Measurements from ENCODE around the gene THG1L.

Gene THG1L

GRCh38 chr5:157772127-157772526 is 40.9 kb downstream of the THG1L start:
- no peak for TF ChIP-seq CTCF (IDR thresholded peaks at IDR 0.05; ENCODE audit: extremely low read depth, insufficient read depth, missing control alignments)
- no peak for DNase-seq (ENCODE audit: low spot score)
- in situ Hi-C loops (cut with MboI; ENCODE audit: low pct_unique_long_range_greater_than_20kb, low sequenced_read_pairs, unreplicated experiment), result no loop called here

- TF ChIP-seq CTCF (IDR thresholded peaks at IDR 0.05; ENCODE audit: extremely low read depth, insufficient read depth, missing control alignments), result no peak
- no peak for DNase-seq (ENCODE audit: low spot score)
- in situ Hi-C loops (cut with MboI; ENCODE audit: low pct_unique_long_range_greater_than_20kb, low sequenced_read_pairs, unreplicated experiment), result no loop called here
Observed at GRCh38 chr5:157778121-157778805, 47.0 kb downstream of the THG1L start.

- TF ChIP-seq CTCF (IDR thresholded peaks at IDR 0.05; ENCODE audit: extremely low read depth, insufficient read depth, missing control alignments), result no peak
Observed at GRCh38 chr5:157779221-157779620, 48.0 kb downstream of the THG1L start.

GRCh38 chr5:157785801-157786200 is 54.6 kb downstream of the THG1L start:
- in situ Hi-C loops (cut with MboI; ENCODE audit: low pct_unique_long_range_greater_than_20kb, low sequenced_read_pairs, unreplicated experiment), result no loop called here
- no peak for TF ChIP-seq CTCF (IDR thresholded peaks at IDR 0.05; ENCODE audit: extremely low read depth, insufficient read depth, missing control alignments)
- no peak for DNase-seq (ENCODE audit: low spot score)

More at GRCh38 chr5:157779221-157779620, 48.0 kb downstream of the THG1L start:
- in situ Hi-C loops (cut with MboI; ENCODE audit: low pct_unique_long_range_greater_than_20kb, low sequenced_read_pairs, unreplicated experiment), result no loop called here
- DNase-seq (ENCODE audit: low spot score), result no peak

Data from GM13977 (cell line).